Jurkat, Clone E6-1 (cell line): ENCODE data around the gene PCDHA4.
A peak's percentile ranks its signal among the peaks of the same experiment; 100 is the strongest.
"Not testable (repeated sequence)": the region's sequence is repeated elsewhere in the genome, so short reads cannot be mapped to it uniquely, and the experiment has no call there.

Experiments used
- DNase-seq: peaks from one replicate; pipeline ENCODE4 v3.0.0-alpha.2; 2011; ENCODE audit warnings: low read depth, low spot score
- H3K4me3 ChIP-seq: 2 replicates; pipeline ENCODE4 v1.5.1; 2011; ENCODE audit warnings: mild to moderate bottlenecking, low read length, control low read depth, moderate library complexity

The PCDHA4 gene

GRCh38 chr5:140808241-140808888, 1.5 kb downstream of the PCDHA4 start:
- not testable (repeated sequence) for H3K4me3 ChIP-seq, DNase-seq

- DNase-seq, result no peak
- no peak overlapping the region for H3K4me3 ChIP-seq
These were observed 2.0 kb downstream of the PCDHA4 start for GRCh38 chr5:140808889-140809291.

GRCh38 chr5:140821375-140822280, 14.8 kb downstream of the PCDHA4 start, which contains the start of gene PCDHA5:
PCDHA5 (plus strand) TSS chr5:140821613.
- H3K4me3 ChIP-seq, result no peak within 1 kb of the TSS
- peak; percentile 37 for DNase-seq

- no peak for DNase-seq
- H3K4me3 ChIP-seq, result no peak overlapping the region
These were observed 15.4 kb downstream of the PCDHA4 start for GRCh38 chr5:140822281-140822629.

GRCh38 chr5:140822969-140823368, 16.1 kb downstream of the PCDHA4 start:
- not testable (repeated sequence) for DNase-seq

GRCh38 chr5:140823475-140823874, 16.6 kb downstream of the PCDHA4 start:
- DNase-seq, result no peak

More at GRCh38 chr5:140822969-140823368, 16.1 kb downstream of the PCDHA4 start:
- H3K4me3 ChIP-seq, result not testable (repeated sequence)

GRCh38 chr5:140827704-140828361, 21.0 kb downstream of the PCDHA4 start, which contains the start of gene PCDHA6:
PCDHA6 (plus strand) TSS chr5:140827960; CDS start chr5:140828092, 132 bp downstream.
- DNase-seq, result no peak
- H3K4me3 ChIP-seq, result no peak within 1 kb of the TSS

More at GRCh38 chr5:140823475-140823874, 16.6 kb downstream of the PCDHA4 start:
- H3K4me3 ChIP-seq, result no peak overlapping the region

GRCh38 chr5:140828362-140828737, 21.5 kb downstream of the PCDHA4 start:
- no peak for DNase-seq
- no peak overlapping the region for H3K4me3 ChIP-seq

- H3K4me3 ChIP-seq, DNase-seq: not testable (repeated sequence)
These were observed 22.9 kb downstream of the PCDHA4 start for GRCh38 chr5:140829511-140830501.

GRCh38 chr5:140833993-140834392, 27.1 kb downstream of the PCDHA4 start, which contains the start of gene PCDHA7:
PCDHA7 (plus strand) TSS chr5:140834269; CDS start chr5:140834384, 115 bp downstream.
- no peak for DNase-seq
- no peak within 1 kb of the TSS for H3K4me3 ChIP-seq

- DNase-seq, H3K4me3 ChIP-seq: not testable (repeated sequence)
These were observed 27.7 kb downstream of the PCDHA4 start for GRCh38 chr5:140834439-140835008.

- no peak for DNase-seq
- no peak overlapping the region for H3K4me3 ChIP-seq
These were observed 29.0 kb downstream of the PCDHA4 start for GRCh38 chr5:140835622-140836510.

- peak; percentile 42 for DNase-seq
- peak within 1 kb of the TSS; percentile 32 for H3K4me3 ChIP-seq
These were observed 34.4 kb downstream of the PCDHA4 start, which contains the start of gene PCDHA8 for GRCh38 chr5:140840978-140841962. PCDHA8 (plus strand) TSS chr5:140841187; CDS start chr5:140841322, 135 bp downstream.

GRCh38 chr5:140842798-140843733, 36.2 kb downstream of the PCDHA4 start:
- H3K4me3 ChIP-seq, result no peak overlapping the region
- DNase-seq, result no peak
